ENCODE data around the gene PERCC1.

PERCC1 gene

DNA sequence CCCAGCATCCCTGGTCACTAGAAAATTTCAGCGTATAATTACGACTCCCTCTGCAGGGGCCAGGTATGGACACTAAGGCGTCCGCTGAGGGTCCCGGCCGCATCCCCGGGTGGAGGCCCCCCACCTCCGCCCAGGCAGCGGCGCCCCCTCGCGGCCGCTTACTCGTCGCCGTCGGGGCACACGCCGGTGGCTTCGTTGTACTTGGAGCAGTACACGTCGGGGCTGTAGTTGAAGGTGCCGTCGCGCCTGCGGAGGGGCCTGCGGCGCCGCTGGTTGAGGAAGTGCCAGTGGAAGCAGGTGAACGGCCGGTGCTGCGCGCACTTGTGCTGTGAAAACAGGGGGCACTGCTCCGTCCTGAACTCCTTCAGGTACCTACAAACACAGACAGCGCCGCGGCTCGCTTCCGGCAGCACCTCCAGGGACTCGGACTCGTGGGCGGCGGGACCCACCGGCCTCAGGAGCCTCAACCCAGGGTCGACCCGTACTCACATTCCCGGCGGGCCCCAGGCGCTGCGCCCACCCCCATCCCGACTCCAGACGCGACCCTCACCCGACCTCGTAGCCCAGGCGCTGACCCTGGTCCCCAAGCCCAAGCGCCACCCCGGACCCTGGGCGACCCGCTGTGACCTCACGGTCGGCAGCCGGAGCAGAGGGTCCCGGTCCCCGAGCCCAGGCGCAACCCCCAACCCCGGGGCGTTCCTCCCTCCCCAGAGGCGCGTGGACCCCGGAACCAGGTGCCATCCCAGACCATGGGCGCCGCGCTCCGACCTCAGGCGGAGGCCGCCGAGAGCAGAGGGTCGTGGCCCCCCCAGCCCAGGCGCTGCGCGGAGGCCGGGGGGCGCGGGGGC lies 17.0 kb upstream of the PERCC1 start:
- DNase-seq, result no peak

DNA sequence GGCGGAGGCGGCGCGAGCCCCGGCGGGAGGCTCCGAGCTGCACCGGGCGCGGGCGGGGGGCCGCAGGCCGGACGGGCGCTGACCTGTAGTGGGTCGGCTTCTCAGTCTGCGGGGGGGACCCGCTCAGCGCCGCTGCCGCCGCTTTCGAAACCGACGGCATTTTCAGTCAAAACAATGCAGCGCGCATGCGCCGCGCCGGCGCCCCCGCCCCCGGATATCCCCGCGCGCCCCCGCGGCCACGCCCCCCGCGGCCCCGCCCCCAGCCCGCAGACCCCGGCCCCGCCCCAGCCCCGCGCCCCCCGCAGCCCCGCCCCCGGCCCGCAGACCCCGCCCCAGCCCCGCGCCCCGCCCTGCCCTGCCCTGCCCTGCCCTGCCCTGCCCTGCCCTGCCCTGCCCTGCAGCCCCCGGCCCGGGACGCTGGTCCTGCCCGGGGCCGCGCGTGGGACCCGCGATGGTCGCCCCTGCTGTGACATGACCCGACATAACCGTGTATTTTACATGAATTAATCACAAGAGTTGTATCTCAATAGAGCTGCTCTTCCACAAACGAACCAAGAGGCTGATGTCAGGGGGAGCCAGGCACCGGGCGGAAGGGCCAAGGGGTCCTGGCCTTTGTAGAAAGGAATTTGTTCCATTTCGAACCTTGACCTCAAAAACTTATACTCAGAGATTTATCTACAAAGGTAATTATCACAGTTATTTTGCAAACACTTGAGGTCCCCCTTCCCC lies 16.2 kb upstream of the PERCC1 start, which contains the start of gene UNKL:
UNKL (minus strand) TSS at position 173 of the 729 bp plus-strand sequence; CDS start at position 160, 13 bp downstream.
- no peak for DNase-seq

DNA sequence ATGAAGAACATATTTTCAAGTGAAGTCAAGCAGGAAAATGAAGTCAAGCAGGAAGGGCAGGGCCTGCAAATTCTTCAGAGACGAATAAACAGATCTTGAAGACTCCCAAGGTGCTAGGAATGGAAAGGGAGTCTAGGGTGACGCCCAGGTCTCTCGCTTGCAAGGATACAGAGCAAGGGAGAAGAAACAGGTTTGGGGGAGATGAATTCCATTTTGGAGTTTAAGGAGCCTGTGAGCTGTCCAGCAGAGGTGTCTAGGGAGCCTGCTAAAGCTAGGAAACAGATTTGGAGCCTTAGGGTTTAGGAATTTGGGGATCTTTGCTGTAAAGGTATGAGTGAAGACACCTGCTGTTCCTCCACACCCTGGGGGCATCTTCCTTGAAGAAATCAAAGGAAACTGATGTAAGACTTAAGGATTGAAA lies 14.3 kb upstream of the PERCC1 start:
- DNase-seq, result no peak

DNA sequence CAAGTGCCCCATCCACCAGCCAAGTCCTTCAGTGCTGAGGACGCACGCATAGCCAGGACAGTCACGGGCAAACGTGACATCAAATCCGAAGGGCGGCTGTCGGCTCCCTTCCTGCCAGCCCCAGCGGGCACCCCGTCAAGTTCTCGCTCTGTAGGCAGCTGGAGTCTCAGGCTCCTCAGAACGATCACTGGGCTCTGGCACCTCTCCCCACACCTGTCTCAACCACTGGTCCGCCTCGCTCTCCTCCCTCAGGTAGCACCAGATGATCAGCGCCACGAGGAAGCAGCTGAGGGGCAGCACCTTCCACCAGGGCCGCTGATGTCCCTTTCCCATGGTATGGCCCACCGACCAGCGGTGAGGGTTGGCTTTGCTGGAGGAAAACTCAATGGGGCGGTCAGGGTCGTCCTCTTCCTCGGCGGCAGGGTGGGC lies 10.8 kb upstream of the PERCC1 start:
- no peak for DNase-seq

DNA sequence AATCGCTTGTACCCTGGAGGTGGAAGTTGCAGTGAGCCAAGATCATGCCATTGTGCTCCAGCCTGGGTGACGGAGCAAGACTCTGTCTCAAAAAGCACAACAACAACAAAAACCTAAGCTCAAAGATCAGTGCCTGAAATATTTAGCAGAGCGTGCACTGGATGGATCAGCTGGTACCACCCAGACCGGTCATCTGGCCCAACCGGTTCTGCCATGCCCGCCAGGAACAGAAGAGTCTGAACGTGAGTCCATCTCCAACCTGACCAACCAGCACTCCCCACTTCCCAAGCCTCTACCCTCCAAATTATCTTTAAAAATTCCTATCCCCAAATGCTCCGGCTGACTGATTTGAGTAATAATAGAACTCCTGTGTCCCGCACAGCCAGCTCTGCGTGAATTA lies 8.8 kb upstream of the PERCC1 start:
- DNase-seq, result no peak

DNA sequence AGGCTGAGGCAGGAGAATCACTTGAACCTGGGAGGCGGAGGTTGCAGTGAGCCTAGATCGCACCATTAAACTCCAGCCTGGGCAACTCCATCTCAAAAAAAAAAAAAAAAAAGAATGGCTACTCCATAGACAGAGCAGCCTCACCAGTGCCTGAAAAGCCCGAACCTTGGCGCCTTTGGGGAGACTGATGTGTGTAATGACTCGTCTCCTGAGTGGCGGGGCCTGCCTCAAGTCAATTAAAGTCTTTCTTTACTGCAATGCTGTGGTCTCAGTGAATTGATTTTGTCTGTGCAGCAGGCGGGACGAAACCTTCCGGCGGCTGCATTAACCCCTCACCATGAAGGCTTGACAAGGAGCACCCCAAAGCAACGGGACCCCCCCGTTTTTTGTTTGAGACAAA lies 6.8 kb upstream of the PERCC1 start:
- DNase-seq, result no peak

DNA sequence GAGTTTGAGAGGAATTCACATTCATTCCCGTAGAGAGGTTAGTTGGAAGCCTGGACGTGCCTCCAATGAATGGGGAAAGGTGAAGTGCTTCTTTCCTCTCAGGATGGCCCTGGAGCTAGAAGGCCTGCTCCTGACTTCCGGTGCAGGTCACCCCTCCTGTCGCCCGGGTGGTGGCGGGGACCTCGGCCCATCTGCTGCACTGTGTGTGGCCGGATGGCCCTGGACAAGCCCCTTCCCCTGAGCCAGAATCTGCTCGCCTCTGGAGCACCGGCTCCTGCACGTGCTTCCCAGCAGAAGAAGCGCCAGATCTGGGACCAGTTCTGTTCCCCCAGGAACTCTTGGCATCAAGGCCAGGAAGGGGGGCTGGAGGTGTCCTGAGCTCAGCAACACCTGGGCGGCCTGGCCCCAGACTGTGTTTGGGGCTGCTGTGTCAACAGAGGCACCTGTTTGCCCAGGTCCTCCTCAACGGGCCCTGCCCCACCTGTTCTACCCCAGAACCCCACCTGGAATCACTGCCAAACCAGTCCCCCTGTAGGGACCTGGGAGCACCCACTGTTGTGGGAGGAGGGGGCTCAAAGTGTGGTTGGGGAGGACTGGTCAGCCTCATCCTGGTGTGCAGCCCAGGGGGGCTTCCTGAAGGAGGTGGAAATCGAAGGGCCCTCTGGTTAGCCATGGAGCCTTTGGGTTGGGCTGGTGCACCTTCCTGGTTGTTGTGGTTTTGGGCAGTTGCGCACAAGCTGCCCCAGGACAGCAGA lies 5.1 kb upstream of the PERCC1 start:
- no peak for DNase-seq

DNA sequence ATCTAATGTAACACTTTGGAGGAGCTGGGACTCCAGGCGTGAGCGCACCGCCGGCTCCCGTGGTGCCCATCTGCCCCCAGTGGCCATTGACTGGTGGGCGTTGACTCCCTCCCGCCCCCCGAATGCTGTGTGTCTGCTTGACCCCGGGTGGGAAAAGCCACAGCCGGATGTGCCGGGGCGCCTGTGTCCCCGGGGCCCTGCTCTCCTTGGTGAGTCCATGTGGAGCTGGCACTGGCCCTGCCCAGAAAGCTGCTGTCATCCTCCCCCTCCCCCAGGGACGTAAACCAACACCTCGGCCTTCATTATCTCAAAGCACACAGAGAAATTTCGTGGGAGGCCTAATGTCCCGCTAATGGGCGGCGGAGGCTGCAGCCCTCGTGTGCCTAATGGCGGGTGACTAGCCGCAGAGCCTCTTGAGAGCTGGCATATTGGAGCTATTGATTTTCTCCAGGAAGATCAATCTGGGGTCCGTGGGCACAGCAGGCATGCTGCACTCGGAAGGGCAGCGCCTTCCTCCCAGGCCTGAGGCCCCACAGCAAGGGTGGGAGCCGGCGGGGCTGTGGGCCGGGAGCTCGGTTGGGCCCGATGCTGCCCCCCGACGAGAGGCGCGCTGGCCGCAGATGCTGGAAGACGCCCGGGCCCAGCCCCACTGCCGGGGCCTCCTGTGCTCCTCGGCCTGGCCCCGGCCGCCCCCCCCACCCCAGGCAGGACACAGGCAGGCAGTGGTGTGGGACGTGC lies 4.0 kb upstream of the PERCC1 start:
- DNase-seq, result no peak

DNA sequence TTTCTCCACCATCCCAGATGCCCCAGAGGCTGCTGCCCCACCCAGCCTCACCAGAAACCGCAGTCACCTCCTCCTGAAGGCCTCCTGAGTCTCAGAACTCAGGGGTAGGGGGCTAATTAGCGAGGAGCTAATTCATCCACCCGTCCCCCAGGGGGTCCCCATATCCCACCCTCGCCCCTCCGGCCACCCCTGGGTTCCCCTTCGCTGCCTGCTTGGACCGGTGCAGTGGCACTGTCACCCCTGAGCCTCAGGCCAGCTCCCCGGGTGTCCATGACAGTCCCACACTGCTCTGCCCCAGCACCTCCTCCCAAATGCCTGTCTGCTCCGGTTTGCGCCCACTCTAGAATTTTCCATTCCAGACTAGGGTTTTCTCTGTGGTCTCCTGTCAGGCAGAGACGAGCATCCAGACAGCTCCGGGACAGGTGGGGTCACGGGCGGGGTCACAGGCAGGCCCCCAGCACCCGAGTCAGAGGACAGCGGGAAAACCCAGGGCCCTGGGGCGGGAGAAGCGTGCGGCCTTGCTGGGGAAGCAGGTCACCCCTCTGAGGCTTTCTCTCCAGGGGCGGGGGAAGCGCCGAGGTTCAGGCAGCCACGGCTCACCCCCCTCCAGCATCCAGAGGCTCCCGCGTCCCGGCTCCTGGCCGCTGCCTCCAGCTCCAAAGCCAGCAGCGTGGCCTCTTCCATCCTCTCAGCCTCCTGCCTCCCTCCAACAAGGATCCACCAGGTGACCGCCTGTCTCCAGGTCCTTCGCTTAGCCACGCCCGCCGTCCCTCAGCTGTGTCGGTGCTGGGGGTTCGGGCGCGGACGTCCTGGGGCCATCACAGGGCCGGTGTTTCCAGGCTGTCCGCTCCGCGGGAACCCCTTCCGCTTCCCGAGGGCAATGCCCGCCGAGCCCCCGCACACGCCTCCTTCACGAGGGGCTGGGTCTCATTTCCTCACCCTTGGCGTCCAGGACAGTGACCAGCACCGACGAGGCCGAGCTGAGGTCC lies 3.1 kb upstream of the PERCC1 start:
- DNase-seq, result no peak

DNA sequence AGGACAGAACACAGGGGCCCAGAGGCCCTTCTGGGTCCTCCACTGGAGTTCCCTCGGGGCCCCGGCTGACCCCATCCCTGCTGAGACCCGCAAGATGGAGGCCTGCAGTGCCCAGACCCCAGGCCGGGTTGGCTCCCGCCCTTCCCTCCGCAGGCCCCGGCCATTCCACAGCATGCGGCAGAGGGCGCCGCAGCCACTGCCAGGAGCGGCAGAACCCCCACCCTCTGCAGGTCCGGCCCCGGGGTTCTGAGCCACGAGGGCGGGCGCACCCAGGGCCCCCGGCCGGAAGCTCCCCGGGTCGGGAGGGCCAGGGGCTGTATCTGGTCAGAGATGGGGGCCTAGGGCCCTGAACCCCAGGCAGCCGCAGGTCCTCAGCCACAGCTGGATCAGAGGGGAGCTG lies 2.4 kb upstream of the PERCC1 start:
- no peak for DNase-seq

DNA sequence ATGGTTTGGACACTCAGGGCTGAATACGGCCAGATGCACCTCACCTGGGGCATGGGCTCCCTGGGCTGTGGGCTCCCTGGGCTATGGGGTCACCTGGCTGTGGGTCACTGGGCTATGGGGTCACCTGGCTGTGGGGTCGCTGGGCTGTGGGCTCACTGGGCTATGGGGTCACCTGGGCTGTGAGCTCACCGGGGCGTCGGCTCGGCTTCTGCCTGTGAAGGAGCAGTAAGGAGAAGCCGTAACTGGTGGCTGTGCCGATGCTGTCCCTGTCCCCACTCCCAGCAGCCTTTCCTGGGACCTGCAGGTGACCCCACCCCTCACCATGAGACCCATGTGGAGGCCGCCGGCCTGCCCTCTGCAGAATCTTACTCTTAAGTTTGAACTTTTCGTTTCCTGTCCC lies 1.9 kb upstream of the PERCC1 start:
- DNase-seq, result no peak

DNA sequence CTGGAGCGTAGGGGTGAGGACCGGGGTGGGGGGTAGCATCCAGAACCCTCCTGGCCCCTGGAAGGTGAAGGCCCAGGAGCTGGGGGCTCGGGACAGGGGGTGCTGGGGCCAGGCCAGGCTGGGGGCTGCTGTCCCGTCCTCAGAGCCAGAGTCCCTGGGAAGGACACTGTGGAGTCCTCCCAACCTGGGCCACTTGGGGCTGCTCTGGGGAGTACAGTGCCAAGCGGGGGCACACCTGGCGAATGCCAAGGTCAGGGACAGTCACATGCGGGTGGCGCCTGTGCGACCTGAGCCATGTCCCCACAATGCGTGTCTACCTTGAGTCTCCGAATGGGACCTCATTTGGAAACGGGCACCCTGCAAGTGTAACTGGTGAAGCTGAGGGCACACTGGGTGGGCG lies 1.2 kb upstream of the PERCC1 start:
- DNase-seq, result no peak

DNA sequence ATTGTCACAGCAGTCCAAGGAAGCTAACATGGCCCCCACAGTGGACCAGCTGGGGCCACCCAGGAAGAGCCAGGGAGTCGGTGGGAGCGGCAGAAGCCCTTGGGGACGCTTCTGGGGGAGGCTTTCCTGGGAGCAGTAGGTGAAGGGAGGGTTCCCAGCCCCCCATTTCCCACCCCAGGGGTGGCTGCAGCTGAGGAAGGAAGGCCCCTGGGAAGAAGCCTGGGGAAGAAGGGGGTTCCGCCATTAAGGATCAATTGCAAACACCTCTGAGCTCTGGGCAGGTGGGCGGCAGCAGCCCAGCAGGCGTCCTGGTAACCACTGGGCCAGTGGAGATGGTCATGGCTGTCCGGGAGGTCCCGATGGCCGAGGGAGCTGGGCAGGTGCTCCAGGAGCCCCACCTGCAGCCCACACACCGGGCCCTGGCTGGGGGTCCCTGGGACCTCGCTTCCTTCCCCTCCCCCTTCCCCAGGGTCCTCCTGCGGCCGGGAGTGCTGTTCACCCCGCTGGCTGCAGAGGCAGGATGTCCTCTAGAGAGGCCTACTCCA lies 592 bp upstream of the PERCC1 start:
- no peak for DNase-seq

DNA sequence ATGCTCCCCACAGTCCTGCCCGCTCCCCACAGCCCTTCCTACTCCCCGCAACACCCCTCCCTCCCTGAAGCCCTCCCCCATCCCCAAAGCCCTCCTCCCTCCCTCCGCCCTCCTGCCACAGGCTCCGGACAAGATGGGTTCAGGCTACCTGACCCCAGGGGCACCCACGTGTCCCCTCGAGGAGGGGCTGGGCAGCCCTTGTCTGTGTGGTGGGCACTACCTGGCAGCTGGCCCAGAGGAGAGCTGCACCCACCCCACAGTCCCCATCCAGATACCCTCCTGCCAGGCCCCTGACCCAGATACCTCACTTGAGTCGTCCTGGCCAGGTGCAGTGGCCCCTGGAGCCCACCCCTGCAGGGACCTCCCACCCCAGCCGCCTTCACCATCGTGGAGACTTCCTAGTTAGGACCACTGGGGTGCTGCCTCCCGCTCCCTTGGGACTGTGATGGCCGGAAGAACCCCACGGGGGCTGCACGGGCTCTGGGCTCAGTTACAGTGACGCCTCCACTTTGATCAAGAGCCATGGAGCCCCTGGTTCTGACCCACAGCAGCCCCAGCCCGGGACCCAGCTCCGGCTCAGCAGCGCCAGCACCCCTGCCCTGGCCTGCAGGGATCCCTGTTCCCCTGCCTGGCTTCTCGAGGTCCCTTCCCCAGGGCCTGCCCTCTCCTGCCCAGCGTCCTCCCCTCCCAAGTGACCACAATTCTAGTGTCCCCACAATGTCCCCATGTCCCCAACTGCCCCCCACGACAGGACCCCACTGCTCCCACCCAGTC lies 806 bp downstream of the PERCC1 start:
- no peak for DNase-seq

DNA sequence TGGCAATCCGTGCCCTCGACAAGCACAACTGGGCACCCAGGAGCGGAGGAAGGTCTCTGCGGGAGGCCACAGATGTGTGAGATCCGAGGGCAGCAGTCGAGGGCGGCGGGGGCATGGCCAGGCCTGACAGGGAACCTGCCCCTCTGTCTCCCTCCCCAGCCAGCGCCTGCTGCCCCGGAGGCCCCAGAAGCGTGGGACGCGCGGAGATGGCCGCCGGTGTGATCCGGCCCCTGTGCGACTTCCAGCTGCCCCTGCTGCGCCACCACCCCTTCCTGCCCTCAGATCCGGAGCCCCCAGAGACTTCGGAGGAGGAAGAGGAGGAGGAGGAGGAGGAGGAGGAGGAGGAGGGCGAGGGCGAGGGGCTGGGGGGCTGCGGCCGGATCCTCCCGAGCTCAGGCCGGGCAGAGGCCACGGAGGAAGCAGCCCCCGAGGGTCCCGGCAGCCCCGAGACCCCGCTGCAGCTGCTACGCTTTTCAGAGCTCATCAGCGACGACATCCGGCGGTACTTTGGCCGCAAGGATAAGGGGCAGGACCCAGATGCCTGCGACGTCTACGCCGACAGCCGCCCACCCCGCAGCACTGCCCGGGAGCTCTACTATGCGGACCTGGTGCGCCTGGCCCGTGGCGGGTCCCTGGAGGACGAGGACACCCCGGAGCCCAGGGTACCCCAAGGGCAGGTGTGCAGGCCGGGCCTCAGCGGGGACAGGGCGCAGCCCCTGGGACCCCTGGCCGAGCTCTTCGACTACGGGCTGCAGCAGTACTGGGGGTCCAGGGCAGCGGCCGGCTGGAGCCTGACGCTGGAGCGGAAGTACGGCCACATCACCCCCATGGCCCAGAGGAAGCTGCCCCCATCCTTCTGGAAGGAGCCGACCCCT lies 1.7 kb downstream of the PERCC1 start:
- DNase-seq, result no peak

DNA sequence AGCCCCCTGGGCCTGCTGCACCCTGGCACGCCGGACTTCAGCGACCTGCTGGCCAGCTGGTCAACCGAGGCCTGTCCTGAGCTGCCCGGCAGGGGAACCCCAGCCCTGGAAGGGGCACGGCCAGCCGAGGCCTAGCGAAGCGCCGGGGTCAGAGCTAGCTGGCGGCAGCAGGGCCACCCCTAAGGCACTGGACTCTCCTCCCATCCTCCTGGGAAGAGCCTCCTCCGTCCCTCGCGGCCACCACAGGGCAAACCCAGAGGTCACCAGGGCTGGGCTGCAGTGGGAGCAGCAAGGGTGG lies 2.3 kb downstream of the PERCC1 start:
- DNase-seq, result no peak

DNA sequence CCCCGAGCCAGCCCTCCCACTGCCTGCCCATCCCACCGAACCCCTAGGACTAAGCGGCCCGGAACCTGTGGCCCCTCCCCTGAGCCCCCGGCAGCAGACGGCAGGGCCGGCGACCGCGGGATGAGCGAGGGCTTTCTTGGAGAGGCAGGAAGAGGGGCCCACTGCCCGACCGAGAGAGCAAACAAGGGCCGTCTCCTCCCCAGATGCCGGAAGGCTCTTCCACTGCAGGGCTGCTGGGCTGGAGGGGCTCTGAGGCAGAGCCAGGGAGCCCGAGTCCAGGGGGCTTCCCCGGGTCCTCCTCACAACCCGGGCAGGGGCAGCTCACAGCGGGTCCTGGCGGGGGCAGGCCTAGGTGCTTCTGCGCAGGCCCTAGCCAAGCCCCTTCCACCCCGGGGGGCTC lies 2.9 kb downstream of the PERCC1 start:
- DNase-seq, result no peak

DNA sequence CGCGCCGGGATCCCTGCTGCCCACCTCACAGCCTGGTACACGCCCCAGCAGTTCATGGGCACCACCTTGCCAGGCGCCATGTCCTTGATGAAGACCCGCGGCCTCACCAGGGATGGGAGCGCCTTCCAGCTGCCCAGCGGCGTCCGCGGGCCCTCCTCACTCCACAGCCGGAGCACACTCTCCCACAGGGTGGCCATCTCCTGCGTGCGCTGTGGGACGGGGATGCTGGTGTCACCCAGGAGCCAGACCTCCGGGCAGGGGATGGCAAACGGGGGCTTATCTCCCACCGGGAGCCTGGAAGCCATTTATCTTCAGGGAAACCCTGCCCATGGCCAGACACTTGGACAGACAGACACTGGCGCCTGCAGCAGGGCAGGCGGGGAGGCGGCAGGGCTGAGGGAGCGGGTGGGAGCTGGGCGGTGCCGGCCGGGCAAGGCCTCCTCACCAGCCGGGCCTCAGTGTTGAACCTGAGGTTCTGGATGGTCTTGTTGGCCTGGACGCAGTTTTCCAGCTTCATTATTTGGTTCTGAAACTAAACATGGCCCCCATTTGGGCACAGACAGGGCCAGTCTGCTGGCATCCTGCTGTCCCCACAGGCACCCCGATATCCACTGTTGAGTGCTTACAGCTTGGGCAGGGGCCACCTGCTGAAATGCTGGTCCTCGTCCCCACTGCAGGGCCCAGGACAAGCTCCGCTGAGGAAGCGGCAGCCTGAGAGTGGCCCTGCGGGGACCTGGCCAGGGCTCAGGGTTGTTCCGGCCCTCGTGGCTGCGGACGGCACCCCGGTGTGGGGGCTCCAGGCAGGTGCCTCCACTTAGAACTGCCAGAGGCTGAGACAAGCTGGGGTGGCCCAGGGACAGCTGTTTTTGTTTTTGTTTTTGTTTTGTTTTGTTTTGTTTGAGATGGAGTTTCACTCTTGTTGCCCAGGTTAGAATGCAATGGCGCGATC lies 4.0 kb downstream of the PERCC1 start:
- no peak for DNase-seq
